Activated CD8-positive, alpha-beta T cell treated with anti-CD3 and anti-CD28 coated beads, Interleukin-2, amount 10 ng/mL, durations not matched to agents 7 days and 5 days (primary cell): Measurements from ENCODE around the gene ALB. TPM values are rescaled to one million over a fixed set of nuclear protein-coding genes. Genes with fewer than 3 reads are reported as not detected.

Experiments
- ATAC-seq: fragments of 150-1000 bp; cut with Tn5 transposase; one replicate; pipeline ENCODE4 v1.10.0; 2021; ENCODE audit warnings: moderate library complexity
- CTCF ChIA-PET: fragments of 350-600 bp; sonication (Branson Sonifier 250); formaldehyde crosslinking; loops from one replicate; lab custom pipeline; 2021; ENCODE audit warnings: antibody characterized with exemption; lab: Charles Lee
- POLR2A ChIA-PET: fragments of 350-600 bp; sonication (Branson Sonifier 250); formaldehyde crosslinking; loops from one replicate; lab custom pipeline; 2021; ENCODE audit warnings: antibody characterized with exemption; lab: Charles Lee
- DNase-seq: peaks from one replicate; pipeline ENCODE4 v3.0.0-alpha.2; 2020
- H3K27ac Mint-ChIP-seq: one replicate; pipeline ENCODE4 v1.8.0; 2021; ENCODE audit warnings: mild to moderate bottlenecking, mixed read lengths
- H3K27me3 Mint-ChIP-seq: one replicate; pipeline ENCODE4 v1.8.0; 2021; ENCODE audit warnings: low read depth, mixed read lengths
- H3K36me3 Mint-ChIP-seq: one replicate; pipeline ENCODE4 v1.8.0; 2021; ENCODE audit warnings: low read depth, mixed read lengths
- H3K4me1 Mint-ChIP-seq: one replicate; pipeline ENCODE4 v1.8.0; 2021; ENCODE audit warnings: low read depth, mixed read lengths
- H3K4me3 Mint-ChIP-seq: one replicate; pipeline ENCODE4 v1.8.0; 2021; ENCODE audit warnings: mild to moderate bottlenecking, mixed read lengths
- H3K9me3 Mint-ChIP-seq: one replicate; pipeline ENCODE4 v1.8.0; 2022; ENCODE audit warnings: mixed read lengths; ENCODE audit not compliant: insufficient read depth
- total RNA-seq, 2 experiments: library from RNA; stranded (reverse); gene quantifications; one replicate each; pipeline ENCODE4 v1.2.3, GENCODE V29; 2021

The ALB gene
- total RNA-seq, 2 experiments from 2014 or later = not detected

DNA sequence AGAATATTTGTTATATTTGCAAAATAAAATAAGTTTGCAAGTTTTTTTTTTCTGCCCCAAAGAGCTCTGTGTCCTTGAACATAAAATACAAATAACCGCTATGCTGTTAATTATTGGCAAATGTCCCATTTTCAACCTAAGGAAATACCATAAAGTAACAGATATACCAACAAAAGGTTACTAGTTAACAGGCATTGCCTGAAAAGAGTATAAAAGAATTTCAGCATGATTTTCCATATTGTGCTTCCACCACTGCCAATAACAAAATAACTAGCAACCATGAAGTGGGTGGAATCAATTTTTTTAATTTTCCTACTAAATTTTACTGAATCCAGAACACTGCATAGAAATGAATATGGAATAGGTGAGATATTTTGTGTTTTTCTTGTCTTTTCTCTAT, 31.9 kb downstream of the ALB start, which contains the start of gene AFP:
Gene AFP, plus strand, starts transcription at position 238 of the 400 bp plus-strand sequence. Its CDS starts 42 bp downstream, at position 280.
- peaks cover 4% of the 10 kb centered on the region for H3K27me3 Mint-ChIP-seq
- no peaks in the 10 kb centered on the region for H3K9me3 Mint-ChIP-seq
- DNase-seq (no peak), ATAC-seq (no peak)
- no peaks in the 10 kb centered on the region for H3K4me1 Mint-ChIP-seq
- ChIA-PET POLR2A (no interaction called here), CTCF (no interaction called here)
- no peak within 1 kb of the TSS for H3K4me3 Mint-ChIP-seq
- no peak within 1 kb of the TSS for H3K27ac Mint-ChIP-seq
- no peaks in the 10 kb centered on the region for H3K36me3 Mint-ChIP-seq

DNA sequence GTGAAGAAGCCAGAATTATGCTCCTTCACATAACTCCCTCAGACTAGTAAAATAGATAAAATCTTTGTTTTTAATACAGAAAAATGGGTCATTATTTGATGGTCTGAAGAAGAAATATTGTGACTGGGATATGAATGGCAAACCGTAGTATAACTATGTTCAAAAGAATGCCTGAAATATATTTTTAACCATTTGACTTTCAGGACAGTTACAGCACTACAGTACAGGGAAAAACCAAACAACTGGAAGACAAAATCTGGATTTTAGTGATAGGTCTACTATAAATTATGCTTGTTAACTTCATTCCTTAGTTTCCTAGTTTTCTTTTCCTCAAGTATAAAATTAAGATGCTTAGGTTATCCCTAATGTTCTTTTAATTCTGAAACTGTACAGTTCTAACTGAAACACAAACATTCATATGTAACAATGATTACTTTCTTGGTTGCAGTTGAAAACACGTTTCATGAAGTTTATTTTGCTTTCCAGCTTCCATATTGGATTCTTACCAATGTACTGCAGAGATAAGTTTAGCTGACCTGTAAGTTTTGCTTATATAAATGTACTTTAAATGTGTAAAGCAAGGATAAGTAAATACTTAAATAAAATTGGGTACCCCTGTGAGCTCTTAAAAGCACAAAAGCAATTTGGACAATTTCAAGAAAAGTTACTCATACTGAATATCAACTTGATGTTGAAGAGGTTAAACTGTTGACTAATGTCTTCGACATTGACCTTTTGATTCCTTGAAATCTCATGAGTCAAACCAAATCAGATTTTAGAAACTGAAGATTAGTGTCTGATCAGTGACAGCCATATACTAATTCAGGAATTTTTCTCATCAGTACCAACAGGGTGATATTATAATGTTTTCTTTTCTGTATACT, 32.8 kb downstream of the ALB start:
- peaks cover 4% of the 10 kb centered on the region for H3K27me3 Mint-ChIP-seq

DNA sequence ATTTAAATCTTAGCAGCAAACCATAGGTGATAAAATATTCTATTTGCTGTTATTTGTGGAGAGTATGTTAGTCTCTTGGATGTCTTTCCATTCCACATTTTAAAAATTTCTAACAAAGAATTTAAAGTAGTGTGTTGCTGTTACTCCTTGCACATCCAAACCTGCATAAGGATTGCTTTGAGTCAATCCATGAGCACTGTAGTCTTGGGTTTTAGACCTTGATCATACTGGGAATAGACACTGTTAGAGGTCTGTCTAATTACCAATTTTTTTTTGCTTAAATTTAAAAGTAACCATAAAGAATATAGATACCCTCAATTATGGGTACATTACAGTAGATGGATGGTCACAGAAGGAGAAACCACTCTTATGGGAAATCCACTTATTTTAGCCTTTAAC, 33.5 kb downstream of the ALB start:
- ATAC-seq = no peak
- no peak overlapping the region for H3K4me3 Mint-ChIP-seq
- no peaks in the 10 kb centered on the region for H3K36me3 Mint-ChIP-seq
- ChIA-PET CTCF (interaction anchor here (2.3 kb wide), 1 partner anchor 9 kb away, joined by 9 read pairs; no protein-coding TSS in a partner anchor), POLR2A (no interaction called here)
- no peak overlapping the region for H3K27ac Mint-ChIP-seq
- H3K9me3 Mint-ChIP-seq = no peaks in the 10 kb centered on the region
- no peak for DNase-seq
- no peaks in the 10 kb centered on the region for H3K4me1 Mint-ChIP-seq
- peaks cover 2% of the 10 kb centered on the region for H3K27me3 Mint-ChIP-seq

More for the DNA sequence above, 32.8 kb downstream of the ALB start:
- ATAC-seq (no peak), DNase-seq (no peak)
- H3K9me3 Mint-ChIP-seq = no peaks in the 10 kb centered on the region
- no peak overlapping the region for H3K4me3 Mint-ChIP-seq
- H3K27ac Mint-ChIP-seq = no peak overlapping the region
- ChIA-PET CTCF (interaction anchor here (2.3 kb wide), 1 partner anchor 10 kb away, joined by 9 read pairs; no protein-coding TSS in a partner anchor), POLR2A (no interaction called here)
- H3K36me3 Mint-ChIP-seq = no peaks in the 10 kb centered on the region
- no peaks in the 10 kb centered on the region for H3K4me1 Mint-ChIP-seq

DNA sequence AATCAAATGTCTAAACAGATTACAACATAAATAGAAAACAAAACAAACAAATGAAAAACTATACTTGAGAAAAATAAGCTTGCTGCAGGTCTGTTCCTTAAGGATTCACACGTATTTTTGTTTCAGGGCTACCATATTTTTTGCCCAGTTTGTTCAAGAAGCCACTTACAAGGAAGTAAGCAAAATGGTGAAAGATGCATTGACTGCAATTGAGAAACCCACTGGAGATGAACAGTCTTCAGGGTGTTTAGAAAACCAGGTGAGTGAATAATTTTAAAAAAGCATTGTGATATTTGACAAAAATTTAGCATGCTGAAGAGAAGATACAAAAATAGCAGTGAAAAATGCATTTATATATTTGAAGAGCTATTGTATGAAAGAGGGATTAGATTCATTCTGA, 34.0 kb downstream of the ALB start:
- Mint-ChIP-seq H3K4me1 (no peaks in the 10 kb centered on the region), H3K27me3 (peaks cover 2% of the 10 kb centered on the region), H3K36me3 (no peaks in the 10 kb centered on the region), H3K27ac (no peak overlapping the region), H3K4me3 (no peak overlapping the region), H3K9me3 (no peaks in the 10 kb centered on the region)
- ChIA-PET CTCF (interaction anchor here (2.3 kb wide), 1 partner anchor 9 kb away, joined by 9 read pairs; no protein-coding TSS in a partner anchor), POLR2A (no interaction called here)
- ATAC-seq = no peak
- DNase-seq = no peak

DNA sequence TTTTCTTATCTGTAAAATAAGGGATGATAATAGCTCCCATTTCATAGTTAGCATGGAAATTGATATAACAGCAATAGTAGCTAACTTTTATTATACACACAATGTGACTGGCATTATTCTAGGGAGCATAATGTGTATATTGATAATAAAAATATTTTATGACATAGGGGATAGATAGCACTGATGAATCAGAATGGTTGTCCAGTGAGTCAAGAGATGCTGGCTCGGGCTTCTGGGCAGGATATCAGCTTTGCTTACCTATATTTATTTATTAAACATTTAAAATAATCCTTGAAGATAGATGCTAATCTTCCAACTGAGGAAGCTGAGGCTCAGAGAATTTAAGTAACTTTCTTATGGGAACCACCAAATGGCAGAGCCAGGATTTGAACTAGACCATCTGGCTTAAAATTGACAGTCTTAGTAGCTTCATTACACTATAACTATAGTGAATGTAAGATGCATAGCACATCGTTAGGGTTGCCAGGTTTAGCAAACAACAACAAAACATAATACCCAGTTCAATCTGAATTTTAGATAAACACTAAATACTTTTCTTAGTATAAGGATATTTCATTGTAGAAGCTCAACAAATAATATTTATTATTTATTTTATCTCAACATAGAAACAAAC, 34.6 kb downstream of the ALB start:
- H3K36me3 Mint-ChIP-seq = no peaks in the 10 kb centered on the region
- no peak for DNase-seq
- no peak overlapping the region for H3K27ac Mint-ChIP-seq
- no peaks in the 10 kb centered on the region for H3K4me1 Mint-ChIP-seq
- ChIA-PET POLR2A (no interaction called here), CTCF (interaction anchor here (2.3 kb wide), 1 partner anchor 8 kb away, joined by 9 read pairs; no protein-coding TSS in a partner anchor)
- ATAC-seq = no peak
- H3K9me3 Mint-ChIP-seq = no peaks in the 10 kb centered on the region
- H3K27me3 Mint-ChIP-seq = peaks cover 2% of the 10 kb centered on the region
- H3K4me3 Mint-ChIP-seq = no peak overlapping the region

DNA sequence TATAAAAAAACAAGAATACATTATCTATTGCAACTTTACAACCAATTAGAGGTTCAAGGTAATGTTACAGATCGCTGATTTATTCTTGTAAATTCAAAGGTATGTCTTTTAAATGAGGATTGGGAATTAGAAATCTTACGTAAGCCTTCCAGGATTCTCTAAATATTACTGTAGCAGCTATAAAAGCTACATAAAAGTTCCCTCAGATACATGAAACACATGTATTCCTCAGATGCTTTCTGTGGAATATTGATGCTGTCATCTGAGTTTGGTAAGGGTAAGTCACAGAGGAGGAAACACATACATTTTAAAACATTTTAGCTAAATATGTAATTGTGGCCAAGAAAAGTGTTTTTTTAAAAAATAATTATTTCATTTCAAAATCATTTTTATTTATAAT, 35.4 kb downstream of the ALB start:
- H3K27me3 Mint-ChIP-seq = peaks cover 2% of the 10 kb centered on the region
- DNase-seq (no peak), ATAC-seq (no peak)
- H3K4me3 Mint-ChIP-seq = no peak overlapping the region
- ChIA-PET POLR2A (no interaction called here), CTCF (no interaction called here)
- no peak overlapping the region for H3K27ac Mint-ChIP-seq
- H3K36me3 Mint-ChIP-seq = no peaks in the 10 kb centered on the region
- no peaks in the 10 kb centered on the region for H3K9me3 Mint-ChIP-seq
- no peaks in the 10 kb centered on the region for H3K4me1 Mint-ChIP-seq

DNA sequence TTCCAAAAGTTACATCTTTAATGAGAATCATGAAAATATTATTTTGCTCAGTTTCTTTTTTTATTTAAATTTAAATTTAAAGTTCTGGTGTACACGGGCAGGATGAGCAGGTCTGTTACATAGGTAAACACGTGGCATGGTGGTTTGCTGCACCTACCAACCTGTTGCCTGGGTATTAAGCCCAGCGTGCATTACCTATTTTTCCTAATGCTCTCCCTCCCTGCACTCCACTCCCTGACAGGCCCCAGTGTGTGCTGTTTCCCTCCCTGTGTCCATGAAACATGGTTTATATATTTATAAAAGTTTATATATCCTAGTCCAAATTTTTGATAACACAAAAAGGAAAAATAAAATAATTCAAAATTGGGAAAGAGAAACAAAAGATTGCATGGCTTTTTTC, 35.9 kb downstream of the ALB start:
- no peak for DNase-seq
- Mint-ChIP-seq H3K4me3 (no peak overlapping the region), H3K4me1 (no peaks in the 10 kb centered on the region), H3K27me3 (peaks cover 2% of the 10 kb centered on the region), H3K9me3 (no peaks in the 10 kb centered on the region), H3K27ac (no peak overlapping the region), H3K36me3 (no peaks in the 10 kb centered on the region)
- ChIA-PET CTCF (no interaction called here), POLR2A (no interaction called here)
- ATAC-seq = no peak

DNA sequence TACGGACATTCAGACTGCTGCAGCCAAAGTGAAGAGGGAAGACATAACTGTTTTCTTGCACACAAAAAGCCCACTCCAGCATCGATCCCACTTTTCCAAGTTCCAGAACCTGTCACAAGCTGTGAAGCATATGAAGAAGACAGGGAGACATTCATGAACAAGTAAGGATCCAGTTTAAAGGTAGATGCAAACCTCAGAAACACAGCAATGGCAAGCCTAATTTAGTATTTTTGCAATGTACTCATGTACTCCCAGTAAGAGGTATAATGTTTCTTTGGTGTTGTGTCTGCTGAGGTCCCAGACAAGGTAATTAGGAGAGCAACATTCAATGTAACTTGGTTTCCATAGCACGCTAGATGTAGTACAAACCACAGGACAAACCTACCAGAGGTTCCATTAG, 36.6 kb downstream of the ALB start:
- ATAC-seq (no peak), DNase-seq (no peak)
- no peak overlapping the region for H3K4me3 Mint-ChIP-seq
- POLR2A ChIA-PET = no interaction called here
- CTCF ChIA-PET = no interaction called here
- no peaks in the 10 kb centered on the region for H3K36me3 Mint-ChIP-seq
- peaks cover 2% of the 10 kb centered on the region for H3K27me3 Mint-ChIP-seq
- no peak overlapping the region for H3K27ac Mint-ChIP-seq
- H3K9me3 Mint-ChIP-seq = no peaks in the 10 kb centered on the region
- H3K4me1 Mint-ChIP-seq = no peaks in the 10 kb centered on the region

DNA sequence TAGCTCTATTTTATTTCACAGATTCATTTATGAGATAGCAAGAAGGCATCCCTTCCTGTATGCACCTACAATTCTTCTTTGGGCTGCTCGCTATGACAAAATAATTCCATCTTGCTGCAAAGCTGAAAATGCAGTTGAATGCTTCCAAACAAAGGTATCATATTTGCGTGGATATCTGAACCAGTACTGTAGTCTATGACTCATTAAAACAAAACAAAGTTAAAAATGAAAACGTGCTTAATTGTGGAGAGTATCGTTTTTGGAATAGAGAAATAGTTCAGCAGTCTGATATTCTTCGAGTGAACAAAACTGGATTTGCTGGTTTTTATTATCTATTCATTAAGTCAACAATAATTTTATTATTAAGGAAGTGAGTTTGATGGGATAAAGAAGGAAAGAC, 38.2 kb downstream of the ALB start:
- Mint-ChIP-seq H3K36me3 (no peaks in the 10 kb centered on the region), H3K4me1 (no peaks in the 10 kb centered on the region), H3K27me3 (peaks cover under 1% of the 10 kb centered on the region), H3K9me3 (no peaks in the 10 kb centered on the region), H3K4me3 (no peak overlapping the region), H3K27ac (no peak overlapping the region)
- ChIA-PET POLR2A (no interaction called here), CTCF (no interaction called here)
- DNase-seq = no peak
- no peak for ATAC-seq

DNA sequence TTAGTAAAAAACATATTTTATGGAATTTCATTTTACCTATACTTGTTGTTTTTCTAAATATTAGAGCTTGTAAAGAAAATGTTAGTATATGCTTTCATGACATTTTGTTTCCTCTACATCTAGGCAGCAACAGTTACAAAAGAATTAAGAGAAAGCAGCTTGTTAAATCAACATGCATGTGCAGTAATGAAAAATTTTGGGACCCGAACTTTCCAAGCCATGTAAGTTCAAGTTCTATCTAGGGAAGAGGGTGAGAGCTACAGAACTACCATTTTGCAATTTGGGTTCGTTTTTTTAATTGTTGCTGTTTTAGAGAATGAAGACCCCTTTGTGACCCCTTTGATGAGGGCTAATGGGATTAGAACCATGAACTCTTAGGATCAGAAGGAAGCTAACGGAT, 39.1 kb downstream of the ALB start:
- Mint-ChIP-seq H3K36me3 (no peaks in the 10 kb centered on the region), H3K9me3 (no peaks in the 10 kb centered on the region), H3K27ac (no peak overlapping the region), H3K27me3 (peaks cover 3% of the 10 kb centered on the region), H3K4me3 (no peak overlapping the region), H3K4me1 (no peaks in the 10 kb centered on the region)
- no peak for DNase-seq
- ATAC-seq = no peak
- ChIA-PET POLR2A (no interaction called here), CTCF (no interaction called here)

DNA sequence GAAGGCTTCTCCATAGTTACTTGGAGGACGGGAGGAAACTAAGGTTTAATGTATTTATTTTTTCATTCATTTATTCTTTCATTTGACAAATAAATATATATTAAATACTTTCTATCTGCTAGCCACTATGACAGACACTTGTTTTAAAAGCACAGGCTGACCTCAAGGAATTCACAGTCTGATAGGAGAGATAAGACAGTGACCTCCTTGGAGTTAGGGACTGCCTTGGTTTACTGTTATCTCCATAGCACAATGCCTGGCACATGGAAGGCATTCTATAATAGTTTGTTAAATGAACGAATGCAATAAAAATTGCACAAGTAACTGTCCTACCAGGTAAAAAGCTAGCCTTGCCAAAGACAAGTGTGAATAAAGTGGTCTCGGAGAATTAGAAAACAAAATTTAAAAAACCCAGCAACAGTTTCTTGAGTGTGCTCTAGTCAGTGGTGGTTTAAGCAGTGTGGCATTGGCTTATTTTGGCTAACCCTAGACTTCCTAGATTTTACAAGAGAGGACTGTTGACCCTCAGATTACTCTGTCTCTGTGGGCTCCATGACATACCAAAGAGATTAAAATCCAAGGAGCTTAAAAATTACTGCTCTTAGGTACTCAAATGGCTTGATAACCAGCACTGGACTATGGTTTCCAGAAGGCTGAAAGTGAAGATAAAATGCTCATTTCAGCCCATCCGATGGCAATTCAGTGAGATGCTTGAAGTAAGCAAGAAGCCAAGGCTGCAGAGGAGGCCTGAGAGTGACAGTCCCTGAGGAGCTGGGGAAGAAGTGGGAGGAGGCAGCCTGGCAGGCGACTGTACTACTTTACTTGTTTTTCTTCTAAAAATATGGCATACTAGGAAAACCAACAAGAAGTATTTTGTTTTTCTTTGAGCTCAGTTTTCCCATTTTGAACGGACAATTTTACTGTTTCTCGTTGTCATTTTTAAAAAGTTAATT, 41.6 kb downstream of the ALB start:
- ChIA-PET POLR2A (no interaction called here), CTCF (interaction anchor here (0.7 to 2.6 kb wide), 15 partner anchors 8 to 350 kb away, joined by 3 to 12 read pairs (median 4); no protein-coding TSS in a partner anchor)
- H3K27me3 Mint-ChIP-seq = peaks cover 3% of the 10 kb centered on the region

More for the DNA sequence above, 41.6 kb downstream of the ALB start:
- ATAC-seq (no peak), DNase-seq (no peak)
- no peaks in the 10 kb centered on the region for H3K36me3 Mint-ChIP-seq
- no peaks in the 10 kb centered on the region for H3K4me1 Mint-ChIP-seq
- H3K27ac Mint-ChIP-seq = no peak overlapping the region
- no peak overlapping the region for H3K4me3 Mint-ChIP-seq
- H3K9me3 Mint-ChIP-seq = no peaks in the 10 kb centered on the region
